Spinal cord (tissue), 10 donors: ENCODE results near the gene HEYL. TPM values are rescaled to one million over a fixed set of nuclear protein-coding genes. Genes with fewer than 3 reads are reported as not detected.

Source experiments
- DNase-seq, 6 donors: peaks; one replicate each; pipeline versions ENCODE4 v3.0.0 to v3.0.0-alpha.2; 2013 to 2015; ENCODE audit warnings: low spot score in 6 of 6, low read depth in 4 of 6
- H3K27ac ChIP-seq: one replicate; pipeline ENCODE4 v1.5.1; 2013; ENCODE audit warnings: low read depth, low read length, control low read depth
- H3K27me3 ChIP-seq: one replicate; pipeline ENCODE4 v1.6.1; 2013; ENCODE audit warnings: low read length; ENCODE audit not compliant: control insufficient read depth, insufficient read depth
- H3K36me3 ChIP-seq: one replicate; pipeline ENCODE4 v1.6.1; 2013; ENCODE audit warnings: low read length; ENCODE audit not compliant: control insufficient read depth, insufficient read depth
- H3K4me1 ChIP-seq: one replicate; pipeline ENCODE4 v1.6.1; 2013; ENCODE audit warnings: low read length; ENCODE audit not compliant: control insufficient read depth, insufficient read depth
- H3K4me3 ChIP-seq: one replicate; pipeline ENCODE4 v1.5.1; 2013; ENCODE audit warnings: low read depth, low read length, control low read depth
- H3K9me3 ChIP-seq: one replicate; pipeline ENCODE4 v1.6.1; 2013; ENCODE audit warnings: low read length; ENCODE audit not compliant: control insufficient read depth, insufficient read depth
- WGBS: methylation state at CpG from one replicate; pipeline ENCODE4 v1.1.5; 2013; ENCODE audit warnings: missing lambda C conversion rate; ENCODE audit not compliant: insufficient coverage; 5-methylcytosine and 5-hydroxymethylcytosine counted together
- long read RNA-seq, 4 donors: transcript quantifications; one replicate each; lab custom pipeline, GENCODE V29; 2026
- polyA plus RNA-seq, 2 donors: library from polyadenylated mRNA; unstranded; fragments of 120-200 nt; gene quantifications; one replicate each; pipeline ENCODE4 v1.2.1, GENCODE V29; 2013; ENCODE audit not compliant: insufficient read length in 2 of 2
- total RNA-seq, 2 donors: library from RNA; depleted of rRNA in 1 of 2; stranded (reverse); fragments of 120-200 nt in 1 of 2; fragments of >200 nt in 1 of 2; gene quantifications; one replicate each; pipeline versions ENCODE4 v1.2.3 to v1.2.4, GENCODE V29; 2013 to 2014
- donor health status: healthy.

Gene HEYL
- total RNA-seq (1 to 10 TPM; 3.2 to 6.4 TPM), polyA plus RNA-seq (10 to 100 TPM in 1 of 2 donors, 1 to 10 TPM in 1; 9.8 to 10.2 TPM)
- long read RNA-seq, donor 1, partial matches to known transcripts, result 0 of 3 reads
- long read RNA-seq, donor 1, other reads (novel, unspliced or antisense), result 0 of 3 reads
- long read RNA-seq, donor 2, partial matches to known transcripts, result 0 of 4 reads
- long read RNA-seq, donor 2, other reads (novel, unspliced or antisense), result 0 of 4 reads
- long read RNA-seq, donor 3, result 0 reads
- long read RNA-seq, donor 4, transcript HEYL-201 (5 exons, 3,661 nt), result major isoform, 6 of 6 reads
- long read RNA-seq, donor 4, partial matches to known transcripts, result 0 of 6 reads
- long read RNA-seq, donor 4, other reads (novel, unspliced or antisense), result 0 of 6 reads

- H3K27me3 ChIP-seq, result peaks cover 26% of the 10 kb centered on the region
Measured at GRCh38 chr1:39639305-39640130, at the start of gene HEYL. TSS of gene HEYL (minus strand) at chr1:39639643. CDS start at chr1:39639625, 18 bp downstream.

GRCh38 chr1:39689214-39689613 lies 49.8 kb upstream of the HEYL start:
- WGBS, result no CpG with 5 or more reads among the region's 2 CpGs
- Histone ChIP-seq H3K4me3 (no peak overlapping the region), H3K36me3 (peaks cover 1% of the 10 kb centered on the region), H3K27ac (no peak overlapping the region), H3K4me1 (peaks cover 38% of the 10 kb centered on the region), H3K9me3 (no peaks in the 10 kb centered on the region), H3K27me3 (peaks cover 36% of the 10 kb centered on the region)
- DNase-seq, result peak in 1 of 6 donors; percentile 28

More at GRCh38 chr1:39639305-39640130, at the start of gene HEYL:
- Histone ChIP-seq H3K27ac (no peak within 1 kb of the TSS), H3K4me3 (peak within 1 kb of the TSS; percentile 29), H3K36me3 (no peaks in the 10 kb centered on the region), H3K4me1 (peaks cover 27% of the 10 kb centered on the region), H3K9me3 (no peaks in the 10 kb centered on the region)
- 8% methylated on average over 88 of the region's 88 CpGs for whole genome bisulfite sequencing
- DNase-seq, result no peak

- no peak overlapping the region for H3K4me3 ChIP-seq
- peaks cover 4% of the 10 kb centered on the region for H3K36me3 ChIP-seq
- peaks cover 40% of the 10 kb centered on the region for H3K27me3 ChIP-seq
- DNase-seq, result peak in 1 of 6 donors; percentile 37
- H3K4me1 ChIP-seq, result peaks cover 38% of the 10 kb centered on the region
- H3K9me3 ChIP-seq, result no peaks in the 10 kb centered on the region
- 63% methylated on average over 3 of the region's 3 CpGs for WGBS
- no peak overlapping the region for H3K27ac ChIP-seq
Measured at GRCh38 chr1:39688706-39689105, 49.3 kb upstream of the HEYL start.

- Histone ChIP-seq H3K4me3 (no peak overlapping the region), H3K27me3 (peaks cover 36% of the 10 kb centered on the region), H3K4me1 (peaks cover 33% of the 10 kb centered on the region), H3K27ac (no peak overlapping the region), H3K9me3 (no peaks in the 10 kb centered on the region), H3K36me3 (peaks cover 18% of the 10 kb centered on the region)
- 28% methylated on average over 2 of the region's 2 CpGs for WGBS
- DNase-seq, result no peak
Measured at GRCh38 chr1:39687243-39687642, 47.8 kb upstream of the HEYL start.

GRCh38 chr1:39685071-39685470 lies 45.6 kb upstream of the HEYL start:
- Histone ChIP-seq H3K4me3 (no peak overlapping the region), H3K9me3 (no peaks in the 10 kb centered on the region), H3K36me3 (peaks cover 22% of the 10 kb centered on the region), H3K27ac (no peak overlapping the region), H3K4me1 (peaks cover 11% of the 10 kb centered on the region), H3K27me3 (peaks cover 19% of the 10 kb centered on the region)
- WGBS, result 100% methylated on average over 1 of the region's 3 CpGs
- peak in 1 of 6 donors; percentile 67 for DNase-seq

- no peak overlapping the region for H3K27ac ChIP-seq
- H3K27me3 ChIP-seq, result peaks cover 19% of the 10 kb centered on the region
- H3K36me3 ChIP-seq, result peaks cover 26% of the 10 kb centered on the region
- no peak for DNase-seq
- peaks cover 6% of the 10 kb centered on the region for H3K4me1 ChIP-seq
- no peaks in the 10 kb centered on the region for H3K9me3 ChIP-seq
- WGBS, result 68% methylated on average over 11 of the region's 13 CpGs
- no peak overlapping the region for H3K4me3 ChIP-seq
Measured at GRCh38 chr1:39684313-39684664, 44.8 kb upstream of the HEYL start.

GRCh38 chr1:39683591-39684312 lies 44.3 kb upstream of the HEYL start:
- no peak for DNase-seq
- H3K4me1 ChIP-seq, result peaks cover 3% of the 10 kb centered on the region
- H3K9me3 ChIP-seq, result no peaks in the 10 kb centered on the region
- WGBS, result 28% methylated on average over 44 of the region's 62 CpGs
- H3K36me3 ChIP-seq, result peaks cover 26% of the 10 kb centered on the region
- H3K4me3 ChIP-seq, result no peak overlapping the region
- H3K27ac ChIP-seq, result no peak overlapping the region
- peaks cover 19% of the 10 kb centered on the region for H3K27me3 ChIP-seq

- Histone ChIP-seq H3K27me3 (peaks cover 19% of the 10 kb centered on the region), H3K4me3 (no peak overlapping the region), H3K9me3 (no peaks in the 10 kb centered on the region), H3K4me1 (peaks cover 3% of the 10 kb centered on the region), H3K36me3 (peaks cover 26% of the 10 kb centered on the region), H3K27ac (no peak overlapping the region)
- DNase-seq, result no peak
- no CpG with 5 or more reads among the region's 1 CpG for WGBS
Measured at GRCh38 chr1:39681999-39682398, 42.6 kb upstream of the HEYL start.

GRCh38 chr1:39681294-39681693 lies 41.9 kb upstream of the HEYL start:
- Histone ChIP-seq H3K9me3 (no peaks in the 10 kb centered on the region), H3K4me3 (no peak overlapping the region), H3K27me3 (peaks cover 19% of the 10 kb centered on the region), H3K4me1 (peaks cover 3% of the 10 kb centered on the region), H3K27ac (no peak overlapping the region), H3K36me3 (peaks cover 26% of the 10 kb centered on the region)
- WGBS, result 80% methylated on average over 2 of the region's 3 CpGs
- no peak for DNase-seq
